HepG2 (cell line): ENCODE measurements around the gene NDNF. TPM values are rescaled to one million over a fixed set of nuclear protein-coding genes. Genes with fewer than 3 reads are reported as not detected.

Experiments used
- ATAC-seq: fragments of 200-7000 bp; cut with Tn5 transposase; 3 replicates; pipeline ENCODE4 v1.9.1; 2020; ENCODE audit warnings: mild to moderate bottlenecking, moderate library complexity
- BruUV-seq: library from RNA; stranded (reverse); fragments of 400-500 nt; replicated peaks from 2 replicates; lab custom pipeline; 2021; lab: Mats Ljungman, UMichigan
- CTCF ChIA-PET: fragments of 300-600 bp; formaldehyde crosslinking; extraction: SDS; loops from one replicate; lab custom pipeline; 2021; ENCODE audit warnings: low total read pairs, inconsistent platforms, low intra/inter-chr PET ratio; lab: Yijun Ruan, JAX
- POLR2A ChIA-PET: fragments of 350-600 bp; sonication (Branson Sonifier 250); formaldehyde crosslinking; loops from one replicate; lab custom pipeline; 2020; ENCODE audit warnings: antibody characterized with exemption, inconsistent platforms; lab: Yijun Ruan, JAX
- DNase-seq: peaks from one replicate; pipeline ENCODE4 v3.0.0-alpha.2; 2015; ENCODE audit warnings: low spot score
- FAIRE-seq: peaks from 3 replicates; lab custom pipeline; 2011; peaks lifted over from hg19 to GRCh38; lab: Jason Lieb, UNC
- H2AFZ ChIP-seq: one replicate; pipeline ENCODE4 v1.6.1; 2011; ENCODE audit warnings: low read length, inconsistent platforms
- H3K27ac ChIP-seq: fragments of 300-600 bp; 3 replicates; pipeline ENCODE4 v1.8.0; 2011; ENCODE audit warnings: mixed run types, mild to moderate bottlenecking, mixed read lengths, low read length, inconsistent platforms; ENCODE audit not compliant: insufficient read depth; ENCODE audit errors: extremely low read length
- H3K27me3 ChIP-seq, 2 experiments: fragments of 200-600 bp in 1 of 2; 2 replicates in 1 of 2; 3 replicates in 1 of 2; pipeline versions ENCODE4 v1.6.0 to v1.8.0; 2011; ENCODE audit warnings: low read length in 2 of 2, mild to moderate bottlenecking in 2 of 2, moderate library complexity in 2 of 2, inconsistent platforms in 1 of 2; ENCODE audit not compliant: insufficient read depth in 2 of 2, control insufficient read depth in 1 of 2
- H3K36me3 ChIP-seq, 2 experiments: fragments of 200-600 bp in 1 of 2; replicated peaks in 1 of 2; 2 replicates in 1 of 2; 3 replicates in 1 of 2; pipeline versions ENCODE4 v1.5.1 to v1.8.0; 2011; ENCODE audit warnings: low read length in 2 of 2, inconsistent platforms in 1 of 2; ENCODE audit not compliant: insufficient read depth in 2 of 2, control insufficient read depth in 1 of 2
- H3K4me1 ChIP-seq: 2 replicates; pipeline ENCODE4 v1.5.1; 2012; ENCODE audit warnings: low read length, inconsistent platforms; ENCODE audit not compliant: insufficient read depth
- H3K4me2 ChIP-seq: 2 replicates; pipeline ENCODE4 v1.6.0; 2011; ENCODE audit warnings: low read depth, low read length, inconsistent platforms
- H3K4me3 ChIP-seq, 3 experiments: fragments of 200-600 bp in 1 of 3; sonication (generic), shearing (Covaris generic) in 1 of 3; replicated peaks in 1 of 3; 2 replicates each; pipeline ENCODE4 v1.5.1; 2011 to 2016; ENCODE audit warnings: low read length in 3 of 3, inconsistent platforms in 2 of 3, low read depth in 2 of 3, mild to moderate bottlenecking in 2 of 3, control low read depth in 1 of 3, mixed read lengths in 1 of 3; ENCODE audit not compliant: insufficient read depth in 1 of 3
- H3K79me2 ChIP-seq: one replicate; pipeline ENCODE4 v1.6.1; 2011; ENCODE audit warnings: low read length, inconsistent platforms; ENCODE audit not compliant: insufficient read depth
- H3K9ac ChIP-seq: 2 replicates; pipeline ENCODE4 v1.6.0; 2011; ENCODE audit warnings: mild to moderate bottlenecking, low read depth, low read length, inconsistent platforms; ENCODE audit not compliant: insufficient read depth
- H3K9me3 ChIP-seq: 2 replicates; pipeline ENCODE4 v1.5.1; 2012; ENCODE audit warnings: mild to moderate bottlenecking, low read length
- H4K20me1 ChIP-seq: 2 replicates; pipeline ENCODE4 v1.6.0; 2011; ENCODE audit warnings: inconsistent platforms, mild to moderate bottlenecking, low read length, moderate library complexity; ENCODE audit not compliant: insufficient read depth
- ARNT ChIP-seq: fragments of 450-650 bp; IDR thresholded peaks from 2 replicates; pipeline ENCODE4 v1.6.1; 2017
- ATM ChIP-seq: fragments of 450-650 bp; IDR thresholded peaks from 2 replicates; pipeline ENCODE4 v1.7.1; 2017; ENCODE audit warnings: mild to moderate bottlenecking, borderline replicate concordance
- FOXK2 ChIP-seq: fragments of 450-650 bp; IDR thresholded peaks from 2 replicates; pipeline ENCODE4 v1.6.1; 2016
- MIXL1 ChIP-seq: IDR thresholded peaks from 2 replicates; pipeline ENCODE4 v1.6.1; 2016
- MTA3 ChIP-seq: sonication (generic); formaldehyde crosslinking; IDR thresholded peaks from 2 replicates; pipeline ENCODE4 v1.4.0; 2020; ENCODE audit warnings: missing genetic modification reagents
- NCOA1 ChIP-seq: sonication (generic); formaldehyde crosslinking; IDR thresholded peaks from 2 replicates; pipeline ENCODE4 v1.9.0; 2021; ENCODE audit warnings: missing genetic modification reagents
- NFIB ChIP-seq: sonication (generic); formaldehyde crosslinking; IDR thresholded peaks from 2 replicates; pipeline ENCODE4 v1.9.0; 2021; ENCODE audit warnings: missing genetic modification reagents, mild to moderate bottlenecking, borderline replicate concordance
- TP53 ChIP-seq: sonication (generic); formaldehyde crosslinking; conservative IDR thresholded peaks from 2 replicates; pipeline ENCODE4 v1.4.0; 2020; ENCODE audit warnings: missing genetic modification reagents
- ZFP36L2 ChIP-seq: sonication (generic); formaldehyde crosslinking; IDR thresholded peaks from 2 replicates; pipeline ENCODE4 v1.4.0; 2020; ENCODE audit warnings: missing genetic modification reagents
- ZNF136 ChIP-seq: sonication (generic); formaldehyde crosslinking; IDR thresholded peaks from 2 replicates; pipeline ENCODE4 v1.8.1; 2022; ENCODE audit warnings: low read depth, mild to moderate bottlenecking, moderate library complexity, missing genetic modification reagents
- ZNF180 ChIP-seq: sonication (generic); formaldehyde crosslinking; IDR thresholded peaks from 2 replicates; pipeline ENCODE4 v1.4.0; 2020; ENCODE audit warnings: low read depth, missing genetic modification reagents, borderline replicate concordance
- ZNF33B ChIP-seq: sonication (generic); formaldehyde crosslinking; IDR thresholded peaks from 2 replicates; pipeline ENCODE4 v1.5.1; 2020; ENCODE audit warnings: mild to moderate bottlenecking, missing genetic modification reagents
- ZNF510 ChIP-seq: sonication (generic); formaldehyde crosslinking; IDR thresholded peaks from 2 replicates; pipeline ENCODE4 v1.4.0; 2020; ENCODE audit warnings: low read depth, mild to moderate bottlenecking, missing genetic modification reagents
- ZNF605 ChIP-seq: sonication (generic); formaldehyde crosslinking; IDR thresholded peaks from 2 replicates; pipeline ENCODE4 v1.8.0; 2022; ENCODE audit warnings: mild to moderate bottlenecking, missing genetic modification reagents
- ZSCAN9 ChIP-seq: IDR thresholded peaks from 2 replicates; pipeline ENCODE4 v1.6.1; 2016; ENCODE audit warnings: borderline replicate concordance
- WGBS: methylation state at CpG from one replicate; pipeline ENCODE4 v1.1.6; 2017; ENCODE audit warnings: low lambda C conversion rate; 5-methylcytosine and 5-hydroxymethylcytosine counted together
- in situ Hi-C: cut with HindIII; loops from 2 replicates; pipeline ENCODE4 v1.10.0; 2017; ENCODE audit warnings: low pct_unique_long_range_greater_than_20kb; ENCODE audit not compliant: extremely low pct_ligation_motif_present
- intact Hi-C: fragments of 100-400 bp; cut with micrococcal nuclease; formaldehyde crosslinking; loops from one replicate; pipeline ENCODE4 v1.10.0; 2022; ENCODE audit not compliant: unreplicated experiment
- polyA plus RNA-seq, 8 experiments: library from polyadenylated mRNA; depleted of rRNA in 3 of 8; stranded (reverse) in 7 of 8; unstranded in 1 of 8; fragments of >200 nt; fragmentation: Illumina TruSeq in 4 of 8; extraction: Trizol in 4 of 8; gene quantifications; 2 replicates each; pipeline versions ENCODE4 v1.2.1 to v1.2.3, GENCODE V29; 2011 to 2016; ENCODE audit warnings: low read depth in 4 of 8, missing spikeins in 1 of 8, mixed read lengths in 1 of 8; ENCODE audit not compliant: insufficient read depth in 1 of 8
- total RNA-seq, 5 experiments: library from RNA; depleted of rRNA; stranded (reverse); fragments of >200 nt; fragmentation: Illumina TruSeq; extraction: Trizol; gene quantifications; 2 replicates each; pipeline ENCODE4 v1.2.3, GENCODE V29; 2016; ENCODE audit warnings: low read depth in 1 of 5
- TF ChIP-seq, protein P1 (sequence below): sonication (generic); formaldehyde crosslinking; IDR thresholded peaks from 2 replicates; pipeline ENCODE4 v1.8.1; 2023; ENCODE audit warnings: missing genetic modification reagents, mild to moderate bottlenecking, borderline replicate concordance
- TF ChIP-seq, protein P2 (sequence below): sonication (generic); formaldehyde crosslinking; conservative IDR thresholded peaks from 2 replicates; pipeline ENCODE4 v1.8.0; 2022; ENCODE audit warnings: missing genetic modification reagents
- TF ChIP-seq, protein P3 (sequence below): IDR thresholded peaks from 2 replicates; pipeline ENCODE4 v1.6.1; 2012; ENCODE audit warnings: low read depth, low read length, improper control_type of control experiment
- TF ChIP-seq, protein P4 (sequence below), 2 experiments: sonication (generic) in 1 of 2; formaldehyde crosslinking in 1 of 2; IDR thresholded peaks; 2 replicates each; pipeline versions ENCODE4 v1.5.1 to v1.6.1; 2011 to 2020; ENCODE audit warnings: borderline replicate concordance in 1 of 2, low read depth in 1 of 2, low read length in 1 of 2, mild to moderate bottlenecking in 1 of 2, missing genetic modification reagents in 1 of 2, moderate library complexity in 1 of 2
- TF ChIP-seq, protein P5 (sequence below): sonication (generic); formaldehyde crosslinking; IDR thresholded peaks from 2 replicates; pipeline ENCODE4 v1.4.0; 2020; ENCODE audit warnings: missing genetic modification reagents

NDNF gene
- total and polyA plus RNA-seq, 2 of the 13 experiments (the other 11 are each of a cell fraction or from before 2014, with no cell fraction given) = not detected

DNA sequence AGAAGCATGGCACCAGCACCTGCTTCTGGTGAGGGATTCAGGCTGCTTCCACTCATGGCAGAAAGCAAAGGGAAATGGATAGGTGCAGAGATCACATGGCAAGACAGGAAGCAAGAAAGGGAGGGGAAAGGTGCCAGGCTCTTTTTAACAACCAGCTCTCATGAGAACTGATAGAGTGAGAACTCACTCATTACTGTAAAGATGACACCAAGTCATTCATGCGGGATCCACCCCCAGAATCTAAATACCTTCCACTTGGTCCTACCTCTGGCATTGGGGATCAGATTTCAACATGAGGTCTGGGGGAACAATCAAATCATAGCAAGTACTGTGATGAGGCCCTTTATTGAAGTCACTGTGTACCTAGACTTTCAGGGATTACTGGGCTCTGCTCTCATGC, 77.8 kb downstream of the NDNF start:
- ATAC-seq (no peak), FAIRE-seq (no peak), DNase-seq (no peak)
- H3K27me3 ChIP-seq = no peaks in the 10 kb centered on the region
- no peak overlapping the region for H2AFZ ChIP-seq
- H3K4me3 ChIP-seq = no peak overlapping the region
- in situ Hi-C loops = no loop called here
- ChIA-PET POLR2A (no interaction called here), CTCF (no interaction called here)
- no peaks in the 10 kb centered on the region for H3K9me3 ChIP-seq
- H3K27ac ChIP-seq = no peak overlapping the region
- H3K4me2 ChIP-seq = no peak overlapping the region
- 0% methylated on average over 1 of the region's 1 CpG for WGBS
- H3K9ac ChIP-seq = no peak overlapping the region
- intact Hi-C loops = no loop called here
- no peaks in the 10 kb centered on the region for H4K20me1 ChIP-seq
- BruUV-seq = no TSS peak
- TF ChIP-seq ATM (no peak), ZFP36L2 (CRISPR knock-in tag) (no peak), ZNF605 (no peak), TP53 (CRISPR knock-in tag) (no peak), MIXL1 (no peak), NFIB (CRISPR knock-in tag) (no peak), ZNF510 (CRISPR knock-in tag) (no peak), MTA3 (no peak), ZNF136 (no peak), NCOA1 (CRISPR knock-in tag) (no peak), ZSCAN9 (CRISPR knock-in tag) (no peak), ZNF33B (CRISPR knock-in tag) (no peak), FOXK2 (no peak), ZNF180 (no peak), ARNT (no peak)
- TF ChIP-seq, protein P1, sequence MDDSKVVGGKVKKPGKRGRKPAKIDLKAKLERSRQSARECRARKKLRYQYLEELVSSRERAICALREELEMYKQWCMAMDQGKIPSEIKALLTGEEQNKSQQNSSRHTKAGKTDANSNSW (CRISPR knock-in tag) = no peak
- TF ChIP-seq, protein P2, sequence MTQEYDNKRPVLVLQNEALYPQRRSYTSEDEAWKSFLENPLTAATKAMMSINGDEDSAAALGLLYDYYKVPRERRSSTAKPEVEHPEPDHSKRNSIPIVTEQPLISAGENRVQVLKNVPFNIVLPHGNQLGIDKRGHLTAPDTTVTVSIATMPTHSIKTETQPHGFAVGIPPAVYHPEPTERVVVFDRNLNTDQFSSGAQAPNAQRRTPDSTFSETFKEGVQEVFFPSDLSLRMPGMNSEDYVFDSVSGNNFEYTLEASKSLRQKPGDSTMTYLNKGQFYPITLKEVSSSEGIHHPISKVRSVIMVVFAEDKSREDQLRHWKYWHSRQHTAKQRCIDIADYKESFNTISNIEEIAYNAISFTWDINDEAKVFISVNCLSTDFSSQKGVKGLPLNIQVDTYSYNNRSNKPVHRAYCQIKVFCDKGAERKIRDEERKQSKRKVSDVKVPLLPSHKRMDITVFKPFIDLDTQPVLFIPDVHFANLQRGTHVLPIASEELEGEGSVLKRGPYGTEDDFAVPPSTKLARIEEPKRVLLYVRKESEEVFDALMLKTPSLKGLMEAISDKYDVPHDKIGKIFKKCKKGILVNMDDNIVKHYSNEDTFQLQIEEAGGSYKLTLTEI (CRISPR knock-in tag) = no peak
- TF ChIP-seq, protein P3, sequence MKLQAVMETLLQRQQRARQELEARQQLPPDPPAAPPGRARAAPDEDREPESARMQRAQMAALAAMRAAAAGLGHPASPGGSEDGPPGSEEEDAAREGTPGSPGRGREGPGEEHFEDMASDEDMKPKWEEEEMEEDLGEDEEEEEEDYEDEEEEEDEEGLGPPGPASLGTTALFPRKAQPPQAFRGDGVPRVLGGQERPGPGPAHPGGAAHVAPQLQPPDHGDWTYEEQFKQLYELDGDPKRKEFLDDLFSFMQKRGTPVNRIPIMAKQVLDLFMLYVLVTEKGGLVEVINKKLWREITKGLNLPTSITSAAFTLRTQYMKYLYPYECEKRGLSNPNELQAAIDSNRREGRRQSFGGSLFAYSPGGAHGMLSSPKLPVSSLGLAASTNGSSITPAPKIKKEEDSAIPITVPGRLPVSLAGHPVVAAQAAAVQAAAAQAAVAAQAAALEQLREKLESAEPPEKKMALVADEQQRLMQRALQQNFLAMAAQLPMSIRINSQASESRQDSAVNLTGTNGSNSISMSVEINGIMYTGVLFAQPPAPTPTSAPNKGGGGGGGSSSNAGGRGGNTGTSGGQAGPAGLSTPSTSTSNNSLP = no peak
- TF ChIP-seq, protein P4, sequence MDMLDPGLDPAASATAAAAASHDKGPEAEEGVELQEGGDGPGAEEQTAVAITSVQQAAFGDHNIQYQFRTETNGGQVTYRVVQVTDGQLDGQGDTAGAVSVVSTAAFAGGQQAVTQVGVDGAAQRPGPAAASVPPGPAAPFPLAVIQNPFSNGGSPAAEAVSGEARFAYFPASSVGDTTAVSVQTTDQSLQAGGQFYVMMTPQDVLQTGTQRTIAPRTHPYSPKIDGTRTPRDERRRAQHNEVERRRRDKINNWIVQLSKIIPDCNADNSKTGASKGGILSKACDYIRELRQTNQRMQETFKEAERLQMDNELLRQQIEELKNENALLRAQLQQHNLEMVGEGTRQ (IDR thresholded peaks at IDR 0.05; ENCODE audit: low read depth, low read length) = no peak
- TF ChIP-seq, protein P4 (CRISPR knock-in tag; IDR thresholded peaks at IDR 0.05; ENCODE audit: borderline replicate concordance) = no peak
- TF ChIP-seq, protein P5, sequence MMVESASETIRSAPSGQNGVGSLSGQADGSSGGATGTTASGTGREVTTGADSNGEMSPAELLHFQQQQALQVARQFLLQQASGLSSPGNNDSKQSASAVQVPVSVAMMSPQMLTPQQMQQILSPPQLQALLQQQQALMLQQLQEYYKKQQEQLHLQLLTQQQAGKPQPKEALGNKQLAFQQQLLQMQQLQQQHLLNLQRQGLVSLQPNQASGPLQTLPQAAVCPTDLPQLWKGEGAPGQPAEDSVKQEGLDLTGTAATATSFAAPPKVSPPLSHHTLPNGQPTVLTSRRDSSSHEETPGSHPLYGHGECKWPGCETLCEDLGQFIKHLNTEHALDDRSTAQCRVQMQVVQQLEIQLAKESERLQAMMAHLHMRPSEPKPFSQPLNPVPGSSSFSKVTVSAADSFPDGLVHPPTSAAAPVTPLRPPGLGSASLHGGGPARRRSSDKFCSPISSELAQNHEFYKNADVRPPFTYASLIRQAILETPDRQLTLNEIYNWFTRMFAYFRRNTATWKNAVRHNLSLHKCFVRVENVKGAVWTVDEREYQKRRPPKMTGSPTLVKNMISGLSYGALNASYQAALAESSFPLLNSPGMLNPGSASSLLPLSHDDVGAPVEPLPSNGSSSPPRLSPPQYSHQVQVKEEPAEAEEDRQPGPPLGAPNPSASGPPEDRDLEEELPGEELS (CRISPR knock-in tag) = no peak
- TF ChIP-seq, all 625 proteins: peak for 0
- no peaks in the 10 kb centered on the region for H3K36me3 ChIP-seq
- H3K79me2 ChIP-seq = no peaks in the 10 kb centered on the region
- no peaks in the 10 kb centered on the region for H3K4me1 ChIP-seq
